Measurements from ENCODE around the gene IKZF1.

IKZF1 gene

GRCh38 chr7:50284296-50284695 lies 20.2 kb upstream of the IKZF1 start:
- no peak for DNase-seq

- no peak for DNase-seq
These were observed 19.2 kb upstream of the IKZF1 start for GRCh38 chr7:50285269-50285668.

- no peak for DNase-seq
These were observed 17.4 kb upstream of the IKZF1 start for GRCh38 chr7:50287129-50287528.

- DNase-seq: no peak
These were observed 12.3 kb upstream of the IKZF1 start for GRCh38 chr7:50292165-50292757.

GRCh38 chr7:50292763-50293162 lies 11.8 kb upstream of the IKZF1 start:
- no peak for DNase-seq

GRCh38 chr7:50293509-50294179 lies 10.9 kb upstream of the IKZF1 start:
- no peak for DNase-seq

GRCh38 chr7:50295133-50295532 lies 9.4 kb upstream of the IKZF1 start:
- DNase-seq: no peak

- DNase-seq: no peak
These were observed 7.7 kb upstream of the IKZF1 start for GRCh38 chr7:50296799-50297198.

- no peak for DNase-seq
These were observed 5.5 kb upstream of the IKZF1 start for GRCh38 chr7:50298811-50299562.

GRCh38 chr7:50300336-50300735 lies 4.2 kb upstream of the IKZF1 start:
- DNase-seq: no peak

- DNase-seq: no peak
These were observed 1.8 kb upstream of the IKZF1 start for GRCh38 chr7:50302486-50303334.

GRCh38 chr7:50303335-50304128 lies 984 bp upstream of the IKZF1 start:
- DNase-seq: peak; percentile 62

GRCh38 chr7:50304911-50305582 lies 531 bp downstream of the IKZF1 start:
- peak; percentile 71 for DNase-seq

GRCh38 chr7:50305583-50306493 lies 1.3 kb downstream of the IKZF1 start:
- DNase-seq: no peak

- DNase-seq: no peak
These were observed 2.2 kb downstream of the IKZF1 start for GRCh38 chr7:50306494-50307367.

- peak; percentile 72 for DNase-seq
These were observed 3.0 kb downstream of the IKZF1 start for GRCh38 chr7:50307368-50308032.

- no peak for DNase-seq
These were observed 3.7 kb downstream of the IKZF1 start for GRCh38 chr7:50308203-50308531.

- DNase-seq: peak; percentile 55
These were observed 4.2 kb downstream of the IKZF1 start for GRCh38 chr7:50308532-50309385.

All from activated T-cell treated with anti-CD3 and anti-CD28 coated beads, Interleukin-2, amount 50 U/mL, for 1 hour (primary cell).